GM21381 (cell line): ENCODE data around the gene RNF150.

Experiments used
- ATAC-seq: cut with Tn5 transposase; IDR thresholded peaks from one replicate; pipeline ENCODE4 v1.9.1; 2021; ENCODE audit warnings: mild to moderate bottlenecking, moderate library complexity; ENCODE audit not compliant: unreplicated experiment

The RNF150 gene

GRCh38 chr4:140870427-140870826 lies 262.8 kb downstream of the RNF150 start:
- no peak for ATAC-seq

DNA sequence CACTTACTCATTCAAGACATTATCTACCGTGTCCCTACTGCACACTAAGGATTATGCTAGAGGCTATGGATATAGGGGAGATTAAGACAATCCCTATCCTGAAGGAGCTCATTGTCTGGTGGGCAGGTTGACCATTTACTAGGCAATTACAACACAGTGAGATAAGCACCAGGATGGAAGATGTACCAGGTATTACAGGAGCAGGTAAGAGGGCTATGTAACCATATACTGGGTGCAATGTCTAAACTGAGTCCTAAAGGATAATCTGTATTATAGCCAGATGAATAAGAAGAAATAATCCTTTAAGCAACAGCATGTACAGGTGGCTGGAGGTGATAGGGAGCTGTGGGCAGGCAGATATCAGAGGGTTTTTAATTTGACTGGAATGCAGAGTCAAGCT lies 263.8 kb downstream of the RNF150 start:
- ATAC-seq = no peak

- ATAC-seq = no peak
Observed at GRCh38 chr4:140867356-140867755, 265.9 kb downstream of the RNF150 start.

- no peak for ATAC-seq
Observed at GRCh38 chr4:140866492-140867005, 266.7 kb downstream of the RNF150 start.

DNA sequence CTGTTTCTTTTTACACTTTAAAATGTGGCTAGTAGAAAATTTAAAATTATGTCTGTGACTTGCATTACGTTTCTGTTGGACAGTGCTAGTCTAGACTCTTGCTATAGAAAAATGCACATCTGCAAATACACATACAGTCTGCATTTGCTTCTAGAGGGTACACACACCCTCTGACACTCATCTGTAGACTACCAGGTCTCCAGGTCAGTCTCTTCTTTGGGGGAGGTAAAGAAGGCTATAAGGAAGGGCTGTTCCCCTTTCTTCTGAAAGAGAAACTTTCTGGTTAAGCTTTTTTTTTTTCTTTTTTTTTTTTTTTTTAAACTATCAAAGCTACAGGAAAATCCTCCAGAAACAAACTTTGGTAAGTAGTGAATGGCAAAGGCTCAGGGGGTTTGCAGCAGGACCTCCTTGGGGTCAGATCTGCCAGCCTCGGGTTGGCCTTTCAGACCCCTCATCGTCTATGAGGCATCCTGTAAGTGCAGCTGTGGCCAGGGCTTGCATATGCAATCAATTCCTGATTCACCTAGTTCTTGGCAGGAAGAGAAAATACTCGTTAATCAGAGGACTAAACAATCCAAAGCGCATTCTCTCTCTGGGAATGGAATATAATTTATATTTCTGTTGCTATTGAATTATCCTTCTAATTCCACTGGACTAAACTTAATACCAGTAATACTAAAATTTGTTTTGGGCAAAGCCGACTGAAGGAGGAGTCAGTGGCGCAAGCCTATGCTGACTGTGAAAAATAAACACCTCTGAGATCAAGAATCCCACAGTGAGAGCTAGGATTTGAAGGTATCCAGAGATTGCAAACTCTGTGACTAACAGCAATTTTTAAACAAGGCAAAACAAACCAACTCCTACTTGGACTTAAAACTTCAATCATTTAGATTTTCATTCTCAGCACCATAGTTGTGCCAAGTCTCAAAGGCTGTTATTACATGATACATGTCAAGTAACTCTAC lies 267.7 kb downstream of the RNF150 start:
- ATAC-seq = no peak

- no peak for ATAC-seq
Observed at GRCh38 chr4:140863197-140863596, 270.1 kb downstream of the RNF150 start.

GRCh38 chr4:140862177-140862442 lies 271.2 kb downstream of the RNF150 start:
- ATAC-seq = no peak

DNA sequence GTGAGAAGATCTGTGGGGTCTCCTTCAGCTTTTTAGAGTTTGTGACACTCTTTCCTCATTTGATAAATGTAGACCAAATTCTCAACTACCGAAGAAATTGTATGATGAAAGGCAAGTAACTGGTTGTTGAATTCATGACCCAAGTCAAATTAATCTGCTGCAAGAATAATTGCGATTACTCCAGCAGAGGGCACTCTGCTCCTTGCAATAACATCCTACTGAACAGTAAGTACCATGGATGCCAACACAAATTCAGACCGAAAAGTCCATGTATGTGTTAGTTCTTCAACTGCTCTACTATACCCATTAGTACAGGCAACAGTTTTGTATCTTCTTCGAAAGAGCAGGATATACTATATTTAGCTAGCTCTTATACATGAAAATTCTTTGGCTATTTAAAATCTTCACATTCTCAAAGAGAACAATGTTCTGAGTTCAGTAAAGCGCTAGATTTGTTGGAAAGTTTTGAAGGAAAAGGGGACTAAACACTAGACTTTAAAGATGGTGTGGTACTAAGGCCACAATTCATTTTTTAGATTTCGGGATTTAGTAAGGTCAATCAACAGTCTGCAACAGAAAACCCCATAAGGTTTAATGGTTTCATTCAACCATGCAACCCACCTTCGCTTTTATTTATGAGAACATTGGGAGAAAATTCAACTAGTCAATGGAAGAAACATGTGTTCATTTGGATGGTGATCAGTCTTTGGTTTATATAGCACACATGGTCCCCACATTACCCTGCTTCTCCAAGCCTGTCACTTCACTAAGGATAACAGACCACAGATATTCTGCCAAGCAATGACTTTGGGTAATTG lies 271.7 kb downstream of the RNF150 start:
- ATAC-seq = no peak

DNA sequence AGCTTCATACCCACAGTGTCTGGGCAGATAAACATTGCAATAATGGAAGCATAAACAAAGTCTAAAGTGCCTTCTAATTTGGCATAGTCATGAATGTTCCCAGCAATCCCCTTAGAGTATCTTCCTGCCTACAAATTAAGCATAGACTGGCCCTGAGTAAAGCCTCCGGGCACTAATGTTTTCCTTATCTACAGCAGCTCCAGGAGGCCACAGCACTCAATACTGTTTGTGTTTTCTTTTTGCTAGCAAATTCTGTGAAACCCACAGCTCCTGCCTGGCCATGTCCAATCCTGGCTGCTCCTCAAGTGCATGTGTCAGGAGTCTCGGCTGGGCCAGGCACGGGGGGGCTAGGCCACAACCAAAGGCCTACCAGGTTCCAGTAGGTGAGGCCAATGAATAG lies 274.4 kb downstream of the RNF150 start:
- ATAC-seq = no peak

- no peak for ATAC-seq
Observed at GRCh38 chr4:140857111-140857510, 276.2 kb downstream of the RNF150 start.

DNA sequence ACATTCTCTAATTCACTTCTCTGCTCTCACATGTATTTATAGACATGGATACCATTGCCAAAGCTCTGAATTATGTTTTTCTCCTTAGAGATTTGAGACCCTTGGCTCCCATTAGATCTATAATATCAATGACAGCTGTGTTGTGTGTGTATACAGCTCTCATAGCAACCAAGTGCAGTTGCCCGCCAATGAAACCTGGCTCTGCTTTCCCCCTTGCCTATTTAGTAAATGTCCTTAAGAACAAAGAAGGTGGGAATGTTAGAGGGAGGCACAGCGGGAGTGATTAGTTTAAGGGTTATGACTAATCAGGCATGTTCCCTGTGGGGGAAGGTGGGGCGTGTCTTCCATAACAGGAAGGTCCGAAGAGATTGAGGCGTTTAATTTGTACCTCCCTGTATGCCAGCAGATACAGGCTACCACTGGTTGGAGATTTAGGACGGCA lies 276.6 kb downstream of the RNF150 start:
- no peak for ATAC-seq

DNA sequence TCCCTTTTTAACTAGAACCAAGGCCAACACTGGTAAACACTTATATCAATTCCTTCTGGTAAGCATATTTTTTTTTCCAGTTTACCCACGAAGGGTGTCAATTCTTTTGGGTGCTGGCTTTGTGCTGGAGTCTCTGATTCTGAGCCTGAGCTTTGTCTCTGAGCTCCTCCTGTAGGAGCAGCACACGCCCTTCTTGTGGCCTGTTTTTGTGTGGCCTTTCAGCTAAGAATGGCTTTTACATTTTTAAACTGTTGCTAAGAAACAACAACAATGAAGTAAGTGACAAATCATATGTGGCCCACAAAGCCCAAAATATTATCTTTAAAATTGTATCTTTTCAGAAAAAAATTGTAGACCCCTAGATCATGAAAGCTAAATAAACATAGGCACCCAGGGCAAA lies 279.1 kb downstream of the RNF150 start:
- no peak for ATAC-seq

GRCh38 chr4:140851804-140852203 lies 281.5 kb downstream of the RNF150 start:
- no peak for ATAC-seq

GRCh38 chr4:140851032-140851636 lies 282.1 kb downstream of the RNF150 start:
- ATAC-seq = peak; percentile 71

DNA sequence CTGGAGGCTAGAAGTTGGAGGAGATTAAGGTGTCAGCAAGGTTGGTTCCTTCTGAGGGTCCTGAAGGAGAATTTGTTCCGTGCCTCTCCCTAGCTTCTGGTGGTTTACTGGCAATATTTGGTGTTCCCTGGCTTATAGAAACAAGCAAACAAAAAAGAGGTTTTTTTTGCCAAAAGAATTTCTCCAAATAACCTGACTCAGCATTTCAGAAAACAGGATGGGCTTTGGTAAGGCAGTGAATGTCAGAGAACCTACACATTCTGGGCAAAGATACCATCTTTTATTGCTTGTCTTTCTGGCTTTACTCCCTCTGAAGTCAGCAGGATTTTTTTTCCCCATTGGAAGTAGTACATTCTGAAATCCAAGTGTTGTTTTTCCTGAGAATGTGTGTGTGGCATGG lies 283.7 kb downstream of the RNF150 start:
- no peak for ATAC-seq

GRCh38 chr4:140846736-140847135 lies 286.5 kb downstream of the RNF150 start:
- ATAC-seq = no peak

- no peak for ATAC-seq
Observed at GRCh38 chr4:140844061-140844460, 289.2 kb downstream of the RNF150 start.

GRCh38 chr4:140841186-140841585 lies 292.1 kb downstream of the RNF150 start:
- ATAC-seq = no peak

DNA sequence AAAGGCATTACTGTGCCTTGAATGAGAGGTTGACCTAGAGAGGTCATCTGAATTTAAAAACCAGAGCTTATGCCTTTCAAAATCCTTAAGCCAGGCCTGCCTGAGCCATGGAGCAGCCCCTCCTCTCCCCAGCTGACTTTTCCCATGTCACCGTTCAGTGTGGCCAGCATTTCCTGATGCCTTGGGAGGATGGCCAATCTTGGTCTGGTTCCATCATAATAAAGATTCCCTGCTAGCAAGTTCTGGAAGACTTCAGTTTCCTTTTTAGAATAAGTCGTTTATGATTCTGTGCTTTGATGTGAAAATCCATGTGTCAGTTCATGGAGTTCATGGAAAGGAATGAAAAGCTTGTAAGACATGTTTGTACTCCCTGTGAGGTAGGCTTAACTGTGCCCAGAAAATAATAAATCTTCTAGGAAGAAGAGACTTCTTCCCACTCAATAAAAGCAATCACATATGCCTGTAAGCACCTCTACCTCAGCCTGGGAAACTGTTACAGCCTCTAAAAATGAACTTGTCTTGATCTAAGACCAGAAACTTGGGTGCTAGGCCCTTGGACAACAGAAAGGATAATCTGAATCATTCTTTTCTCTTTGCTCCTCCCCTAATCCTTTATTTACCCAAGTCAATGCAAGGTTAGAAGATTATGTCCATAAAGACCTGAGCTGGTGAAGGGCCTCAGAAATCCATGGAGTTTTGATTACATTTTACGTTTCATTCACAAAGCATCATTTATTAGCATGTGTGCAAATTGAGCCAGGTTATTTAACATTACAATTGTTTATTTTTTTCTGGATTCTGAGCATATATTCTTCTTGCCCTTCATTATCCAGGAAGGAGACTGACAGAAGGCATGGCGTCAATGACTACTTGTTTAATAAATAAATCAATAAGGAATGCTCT lies 293.1 kb downstream of the RNF150 start:
- no peak for ATAC-seq

GRCh38 chr4:140839406-140839805 lies 293.9 kb downstream of the RNF150 start:
- no peak for ATAC-seq
